Calu3 (cell line): Measurements from ENCODE around the gene OGDHL. TPM values are rescaled to one million over a fixed set of nuclear protein-coding genes. Genes with fewer than 3 reads are reported as not detected.

ENCODE experiments used
- BruUV-seq: library from RNA; stranded (reverse); fragments of 400-500 nt; replicated peaks from 2 replicates; lab custom pipeline; 2021; lab: Mats Ljungman, UMichigan
- CTCF ChIA-PET: fragments of 300-600 bp; sonication (Branson Sonifier 250); formaldehyde crosslinking; loops from one replicate; lab custom pipeline; 2022; ENCODE audit warnings: antibody characterized with exemption; lab: Charles Lee
- DNase-seq: peaks from one replicate; pipeline ENCODE4 v3.0.0; 2022
- H3K27ac Mint-ChIP-seq: one replicate; pipeline ENCODE4 v1.8.0; 2022; ENCODE audit warnings: mixed read lengths; ENCODE audit not compliant: unreplicated experiment
- H3K27me3 Mint-ChIP-seq: one replicate; pipeline ENCODE4 v1.8.0; 2022; ENCODE audit warnings: mixed read lengths; ENCODE audit not compliant: unreplicated experiment
- H3K36me3 Mint-ChIP-seq: one replicate; pipeline ENCODE4 v1.8.0; 2022; ENCODE audit warnings: mild to moderate bottlenecking, moderate library complexity, mixed read lengths; ENCODE audit not compliant: insufficient read depth, unreplicated experiment
- H3K4me1 Mint-ChIP-seq: one replicate; pipeline ENCODE4 v1.8.0; 2022; ENCODE audit warnings: mild to moderate bottlenecking, low read depth, mixed read lengths; ENCODE audit not compliant: unreplicated experiment
- H3K4me3 Mint-ChIP-seq: one replicate; pipeline ENCODE4 v1.8.0; 2022; ENCODE audit warnings: mild to moderate bottlenecking, low read depth, moderate library complexity, mixed read lengths; ENCODE audit not compliant: unreplicated experiment
- H3K9me3 Mint-ChIP-seq: one replicate; pipeline ENCODE4 v1.8.0; 2022; ENCODE audit warnings: low read depth, mixed read lengths; ENCODE audit not compliant: unreplicated experiment
- CTCF ChIP-seq: fragments of 200-600 bp; IDR thresholded peaks from one replicate; pipeline ENCODE4 v1.8.0; 2022; ENCODE audit warnings: antibody characterized with exemption; ENCODE audit not compliant: unreplicated experiment
- intact Hi-C: fragments of 100-400 bp; cut with micrococcal nuclease; formaldehyde crosslinking; loops from one replicate; pipeline ENCODE4 v1.10.0; 2022; ENCODE audit not compliant: unreplicated experiment
- total RNA-seq: library from RNA; stranded (reverse); gene quantifications from 2 replicates; pipeline ENCODE4 v1.2.3, GENCODE V29; 2022

The OGDHL gene
- total RNA-seq, 1 experiment from 2014 or later: 0.24 TPM

- no peak for TF ChIP-seq CTCF
- no peak overlapping the region for H3K27ac Mint-ChIP-seq
- H3K9me3 Mint-ChIP-seq: no peaks in the 10 kb centered on the region
- no peak overlapping the region for H3K4me3 Mint-ChIP-seq
- intact Hi-C loops: no loop called here
- DNase-seq: no peak
- peaks cover 83% of the 10 kb centered on the region for H3K27me3 Mint-ChIP-seq
- no peaks in the 10 kb centered on the region for H3K4me1 Mint-ChIP-seq
- H3K36me3 Mint-ChIP-seq: no peaks in the 10 kb centered on the region
- CTCF ChIA-PET: no interaction called here
- no TSS peak for BruUV-seq
Observed at GRCh38 chr10:49694466-49694865, 67.7 kb downstream of the OGDHL start.

- no peak for TF ChIP-seq CTCF
- Mint-ChIP-seq H3K4me3 (no peak overlapping the region), H3K36me3 (no peaks in the 10 kb centered on the region), H3K4me1 (no peaks in the 10 kb centered on the region), H3K27ac (no peak overlapping the region), H3K27me3 (peaks cover 90% of the 10 kb centered on the region), H3K9me3 (no peaks in the 10 kb centered on the region)
- CTCF ChIA-PET: no interaction called here
- no TSS peak for BruUV-seq
- DNase-seq: no peak
- intact Hi-C loops: no loop called here
Observed at GRCh38 chr10:49691588-49691987, 70.5 kb downstream of the OGDHL start.

DNA sequence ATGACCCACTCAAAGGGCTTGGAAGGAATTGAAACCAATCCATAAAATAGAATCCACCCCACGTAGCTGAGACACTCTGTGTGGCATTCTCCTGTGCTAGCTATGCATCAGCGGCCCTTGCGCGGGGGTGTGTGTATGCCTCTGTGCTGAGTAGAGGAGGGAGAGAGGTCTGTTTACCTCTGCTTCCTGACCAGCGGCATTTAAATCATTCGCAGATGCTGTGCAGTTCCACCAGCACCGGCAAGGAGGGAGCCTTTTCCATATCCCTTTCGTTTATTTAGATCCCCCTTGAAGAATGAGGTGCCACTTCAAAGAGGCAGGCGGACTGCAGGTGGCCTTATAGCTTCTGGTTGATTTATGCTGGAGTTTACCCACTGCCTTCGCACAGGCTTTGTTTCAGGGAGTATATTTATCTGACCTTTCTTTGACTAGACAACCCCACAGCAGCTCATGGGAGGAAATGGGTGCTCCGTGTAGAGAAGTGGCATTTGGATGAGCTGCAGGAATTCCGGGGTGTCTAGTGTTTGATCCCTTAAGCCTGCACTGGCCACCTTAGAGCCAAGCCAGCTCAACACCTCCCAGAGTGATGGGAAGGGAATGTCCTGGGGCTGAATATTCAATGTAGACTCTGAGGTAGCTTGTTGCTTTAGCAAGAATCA, 71.3 kb downstream of the OGDHL start:
- Mint-ChIP-seq H3K4me3 (no peak overlapping the region), H3K36me3 (no peaks in the 10 kb centered on the region), H3K27ac (no peak overlapping the region), H3K27me3 (peaks cover 90% of the 10 kb centered on the region), H3K9me3 (no peaks in the 10 kb centered on the region), H3K4me1 (no peaks in the 10 kb centered on the region)
- CTCF ChIA-PET: no interaction called here
- DNase-seq: no peak
- no peak for TF ChIP-seq CTCF
- intact Hi-C loops: no loop called here
- BruUV-seq: no TSS peak

DNA sequence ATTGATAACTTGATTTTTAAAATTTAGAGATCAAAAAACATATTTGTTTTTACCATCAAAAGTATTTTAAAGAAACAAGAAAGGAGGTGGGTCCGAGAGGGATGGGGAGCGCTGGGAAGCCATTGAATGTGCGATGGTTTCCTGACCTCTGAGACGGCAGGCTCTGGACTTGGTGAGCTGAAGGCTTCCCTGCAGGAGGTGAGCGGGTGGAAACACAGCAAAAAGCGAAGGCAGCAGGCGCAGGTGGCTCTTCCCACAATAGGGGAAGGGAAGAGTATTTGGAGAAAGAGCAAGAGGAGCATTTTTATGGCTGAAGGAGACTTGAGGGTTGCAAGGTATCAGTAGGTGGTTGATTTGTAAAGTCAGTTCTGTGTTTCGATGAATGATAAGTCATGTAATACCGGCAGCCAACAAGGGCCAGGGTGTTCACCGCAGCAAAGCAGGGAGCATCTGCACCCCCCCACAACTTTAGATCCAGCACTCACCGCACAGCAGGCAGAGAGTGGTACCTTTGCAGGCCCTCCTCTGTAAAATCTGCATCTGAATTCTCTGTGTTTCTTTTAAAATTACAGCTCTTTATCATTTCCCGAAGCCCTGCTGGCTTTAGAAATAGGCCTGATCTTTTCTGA, 72.1 kb downstream of the OGDHL start:
- peaks cover 95% of the 10 kb centered on the region for H3K27me3 Mint-ChIP-seq
- H3K27ac Mint-ChIP-seq: no peak overlapping the region
- no TSS peak for BruUV-seq
- no peaks in the 10 kb centered on the region for H3K4me1 Mint-ChIP-seq
- intact Hi-C loops: no loop called here
- no peaks in the 10 kb centered on the region for H3K9me3 Mint-ChIP-seq
- CTCF ChIA-PET: no interaction called here
- no peaks in the 10 kb centered on the region for H3K36me3 Mint-ChIP-seq
- H3K4me3 Mint-ChIP-seq: no peak overlapping the region
- no peak for TF ChIP-seq CTCF
- no peak for DNase-seq
